HG02885 (cell line): ENCODE data around the gene OXNAD1.

Source experiments
- ATAC-seq: cut with Tn5 transposase; IDR thresholded peaks from one replicate; pipeline ENCODE4 v1.9.1; 2021; ENCODE audit warnings: mild to moderate bottlenecking; ENCODE audit not compliant: unreplicated experiment, poor library complexity

Gene OXNAD1

GRCh38 chr3:16245609-16246008 is 19.4 kb upstream of the OXNAD1 start:
- ATAC-seq: no peak

GRCh38 chr3:16247282-16248061 is 17.5 kb upstream of the OXNAD1 start:
- ATAC-seq: peak; percentile 85

GRCh38 chr3:16248556-16248955 is 16.5 kb upstream of the OXNAD1 start:
- ATAC-seq: no peak

- no peak for ATAC-seq
Observed at GRCh38 chr3:16249336-16249735, 15.7 kb upstream of the OXNAD1 start.

- no peak for ATAC-seq
Observed at GRCh38 chr3:16249886-16250285, 15.1 kb upstream of the OXNAD1 start.

- ATAC-seq: no peak
Observed at GRCh38 chr3:16251316-16252085, 13.5 kb upstream of the OXNAD1 start.

- ATAC-seq: no peak
Observed at GRCh38 chr3:16252243-16252978, 12.6 kb upstream of the OXNAD1 start.

- ATAC-seq: no peak
Observed at GRCh38 chr3:16252988-16253387, 12.0 kb upstream of the OXNAD1 start.

- no peak for ATAC-seq
Observed at GRCh38 chr3:16253601-16254000, 11.4 kb upstream of the OXNAD1 start.

- ATAC-seq: no peak
Observed at GRCh38 chr3:16254916-16255315, 10.1 kb upstream of the OXNAD1 start.

GRCh38 chr3:16255326-16255725 is 9.7 kb upstream of the OXNAD1 start:
- ATAC-seq: no peak

GRCh38 chr3:16255726-16256125 is 9.3 kb upstream of the OXNAD1 start:
- ATAC-seq: no peak

GRCh38 chr3:16257309-16257708 is 7.7 kb upstream of the OXNAD1 start:
- no peak for ATAC-seq

- ATAC-seq: no peak
Observed at GRCh38 chr3:16258177-16258576, 6.8 kb upstream of the OXNAD1 start.

GRCh38 chr3:16258866-16259265 is 6.1 kb upstream of the OXNAD1 start:
- ATAC-seq: no peak

GRCh38 chr3:16260046-16260445 is 5.0 kb upstream of the OXNAD1 start:
- no peak for ATAC-seq

GRCh38 chr3:16262174-16262573 is 2.8 kb upstream of the OXNAD1 start:
- no peak for ATAC-seq

- ATAC-seq: peak; percentile 5
Observed at GRCh38 chr3:16264174-16264707, 771 bp upstream of the OXNAD1 start.

GRCh38 chr3:16265455-16265786 is 409 bp downstream of the OXNAD1 start:
- no peak for ATAC-seq

GRCh38 chr3:16266714-16267113 is 1.7 kb downstream of the OXNAD1 start:
- no peak for ATAC-seq

GRCh38 chr3:16270855-16271254 is 5.8 kb downstream of the OXNAD1 start:
- no peak for ATAC-seq
